SK-N-SH (cell line): ENCODE data around the gene TNFSF15. TPM values are rescaled to one million over a fixed set of nuclear protein-coding genes. Genes with fewer than 3 reads are reported as not detected.

Source experiments
- CTCF ChIA-PET: fragments of 300-600, 350-600 bp; formaldehyde crosslinking; extraction: SDS; loops from one replicate; lab custom pipeline; 2021; lab: Yijun Ruan, JAX
- POLR2A ChIA-PET: fragments of 350-600 bp; sonication (Branson Sonifier 250); formaldehyde crosslinking; extraction: SDS; loops from one replicate; lab custom pipeline; 2020; ENCODE audit warnings: antibody characterized with exemption, inconsistent platforms; lab: Yijun Ruan, JAX
- DNase-seq: peaks from one replicate; pipeline ENCODE4 v3.0.0; 2012
- H2AFZ ChIP-seq: fragments of 200-600 bp; sonication (generic); 2 replicates; pipeline ENCODE4 v1.8.1; 2016; ENCODE audit warnings: antibody characterized with exemption, mild to moderate bottlenecking, low read depth
- H3F3A ChIP-seq: fragments of 200-600 bp; sonication (generic); replicated peaks from 2 replicates; pipeline ENCODE3; 2016; ENCODE audit warnings: antibody characterized with exemption, mild to moderate bottlenecking; ENCODE audit not compliant: insufficient read depth
- H3K27ac ChIP-seq, 2 experiments: fragments of 200-500 bp in 1 of 2; fragments of 200-600 bp in 1 of 2; sonication (Bioruptor generic) in 1 of 2; sonication (generic), shearing (Covaris generic) in 1 of 2; 2 replicates each; pipeline versions ENCODE4 v1.5.1 to v1.6.1; 2014 to 2016; ENCODE audit warnings: low read depth in 2 of 2, inconsistent platforms in 1 of 2, low read length in 1 of 2, mild to moderate bottlenecking in 1 of 2, mixed read lengths in 1 of 2
- H3K27me3 ChIP-seq: fragments of 200-600 bp; sonication (generic), shearing (Covaris generic); 2 replicates; pipeline ENCODE4 v1.6.1; 2016; ENCODE audit warnings: mixed run types; ENCODE audit not compliant: insufficient read depth
- H3K36me3 ChIP-seq, 2 experiments: fragments of 200-500 bp in 1 of 2; fragments of 200-600 bp in 1 of 2; sonication (Bioruptor generic) in 1 of 2; sonication (generic) in 1 of 2; replicated peaks in 1 of 2; 2 replicates each; pipeline versions ENCODE3 to v1.5.1; 2014 to 2016; ENCODE audit warnings: low read length in 1 of 2, mild to moderate bottlenecking in 1 of 2; ENCODE audit not compliant: insufficient read depth in 2 of 2, control insufficient read depth in 1 of 2
- H3K4me1 ChIP-seq, 2 experiments: fragments of 200-500 bp in 1 of 2; fragments of 200-600 bp in 1 of 2; sonication (Bioruptor generic) in 1 of 2; sonication (generic), shearing (Covaris generic) in 1 of 2; 2 replicates each; pipeline versions ENCODE4 v1.5.1 to v1.6.1; 2014 to 2016; ENCODE audit warnings: low read depth in 1 of 2, low read length in 1 of 2, mixed run types in 1 of 2; ENCODE audit not compliant: insufficient read depth in 2 of 2, control insufficient read depth in 1 of 2
- H3K4me2 ChIP-seq: fragments of 200-600 bp; sonication (generic), shearing (Covaris generic); 2 replicates; pipeline ENCODE4 v1.6.1; 2017; ENCODE audit warnings: mixed run types
- H3K4me3 ChIP-seq, 2 experiments: fragments of 200-500 bp in 1 of 2; fragments of 200-600 bp in 1 of 2; sonication (Bioruptor generic) in 1 of 2; sonication (generic), shearing (Covaris generic) in 1 of 2; 2 replicates each; pipeline versions ENCODE4 v1.5.1 to v1.8.1; 2014 to 2016; ENCODE audit warnings: low read depth in 2 of 2, inconsistent platforms in 1 of 2, low read length in 1 of 2, mild to moderate bottlenecking in 1 of 2, mixed read lengths in 1 of 2, moderate library complexity in 1 of 2
- H3K79me2 ChIP-seq: fragments of 200-600 bp; sonication (generic); 2 replicates; pipeline ENCODE4 v1.8.1; 2017; ENCODE audit warnings: mild to moderate bottlenecking; ENCODE audit not compliant: insufficient read depth
- H3K9ac ChIP-seq: fragments of 200-600 bp; sonication (generic); 2 replicates; pipeline ENCODE4 v1.6.1; 2017; ENCODE audit warnings: mixed run types
- H3K9me2 ChIP-seq: fragments of 200-600 bp; sonication (generic); 2 replicates; pipeline ENCODE4 v1.6.1; 2017; ENCODE audit warnings: mixed run types
- H3K9me3 ChIP-seq: fragments of 200-600 bp; sonication (generic); 2 replicates; pipeline ENCODE4 v1.6.1; 2017; ENCODE audit warnings: mixed run types, mild to moderate bottlenecking, moderate library complexity
- H4K20me1 ChIP-seq: fragments of 200-600 bp; sonication (generic); 2 replicates; pipeline ENCODE4 v1.6.1; 2017; ENCODE audit warnings: mild to moderate bottlenecking, mixed run types; ENCODE audit not compliant: insufficient read depth
- ELF1 ChIP-seq: IDR thresholded peaks from 2 replicates; pipeline ENCODE4 v1.4.0; 2012
- EP300 ChIP-seq, 2 experiments: IDR thresholded peaks; 2 replicates each; pipeline versions ENCODE4 v1.4.0 to v1.6.1; 2012; ENCODE audit warnings: borderline replicate concordance in 1 of 2, low read depth in 1 of 2, low read length in 1 of 2
- EZH2phosphoT487 ChIP-seq: fragments of 200-600 bp; sonication (generic); IDR thresholded peaks from 2 replicates; pipeline ENCODE4 v1.6.1; 2017; ENCODE audit warnings: low read depth, mixed run types, mild to moderate bottlenecking, antibody characterized with exemption, moderate library complexity, borderline replicate concordance
- FOSL2 ChIP-seq: IDR thresholded peaks from 2 replicates; pipeline ENCODE4 v1.4.0; 2012; ENCODE audit warnings: low read depth, mild to moderate bottlenecking, moderate library complexity, borderline replicate concordance
- GATA2 ChIP-seq: sonication (generic); formaldehyde crosslinking; IDR thresholded peaks from 2 replicates; pipeline ENCODE4 v1.5.0; 2020; ENCODE audit warnings: mild to moderate bottlenecking, missing genetic modification reagents
- MEF2A ChIP-seq: IDR thresholded peaks from 2 replicates; pipeline ENCODE4 v1.4.0; 2012; ENCODE audit warnings: low read depth, borderline replicate concordance
- NFIC ChIP-seq: IDR thresholded peaks from 2 replicates; pipeline ENCODE4 v1.4.0; 2012; ENCODE audit warnings: borderline replicate concordance
- NRF1 ChIP-seq: IDR thresholded peaks from 2 replicates; pipeline ENCODE4 v1.6.1; 2012; ENCODE audit warnings: low read depth, mild to moderate bottlenecking, low read length
- POLR2AphosphoS5 ChIP-seq: IDR thresholded peaks from 2 replicates; pipeline ENCODE4 v1.6.1; 2012; ENCODE audit warnings: low read depth, low read length
- RFX5 ChIP-seq: IDR thresholded peaks from 2 replicates; pipeline ENCODE4 v1.6.1; 2012; ENCODE audit warnings: mild to moderate bottlenecking, improper control_type of control experiment, low read length
- RXRA ChIP-seq: IDR thresholded peaks from 2 replicates; pipeline ENCODE4 v1.4.0; 2012; ENCODE audit warnings: low read depth, mild to moderate bottlenecking, borderline replicate concordance
- SIN3A ChIP-seq: IDR thresholded peaks from 2 replicates; pipeline ENCODE4 v1.6.1; 2012; ENCODE audit warnings: low read depth, mild to moderate bottlenecking, low read length, moderate library complexity, borderline replicate concordance
- SMC3 ChIP-seq: IDR thresholded peaks from 2 replicates; pipeline ENCODE4 v1.6.1; 2012; ENCODE audit warnings: low read depth, low read length, improper control_type of control experiment
- TCF12 ChIP-seq: IDR thresholded peaks from 2 replicates; pipeline ENCODE4 v1.4.0; 2012
- YY1 ChIP-seq: IDR thresholded peaks from 2 replicates; pipeline ENCODE4 v1.4.0; 2012; ENCODE audit warnings: low read depth, mild to moderate bottlenecking
- WGBS: methylation state at CpG from one replicate; pipeline ENCODE4 v1.1.6; 2017; ENCODE audit warnings: low lambda C conversion rate; 5-methylcytosine and 5-hydroxymethylcytosine counted together
- polyA plus RNA-seq, 3 experiments: library from polyadenylated mRNA; depleted of rRNA; stranded (reverse); fragments of >200 nt; gene quantifications; 2 replicates each; pipeline ENCODE4 v1.2.3, GENCODE V29; 2012
- TF ChIP-seq, protein P1 (sequence below): fragments of 150-350 bp; IDR thresholded peaks from 2 replicates; pipeline ENCODE4 v1.6.1; 2017; ENCODE audit warnings: antibody characterized with exemption, low read length, low read depth, borderline replicate concordance
- TF ChIP-seq, protein P2 (sequence below): fragments of 200-600 bp; sonication (generic); IDR thresholded peaks from 2 replicates; pipeline ENCODE4 v1.6.1; 2017; ENCODE audit warnings: antibody characterized with exemption, mild to moderate bottlenecking, moderate library complexity
- TF ChIP-seq, protein P3 (sequence below): IDR thresholded peaks from 2 replicates; pipeline ENCODE4 v1.4.0; 2012; ENCODE audit warnings: low read depth, borderline replicate concordance
- TF ChIP-seq, protein P4 (sequence below): fragments of 150-350 bp; IDR thresholded peaks from 2 replicates; pipeline ENCODE4 v1.6.1; 2016; ENCODE audit warnings: mild to moderate bottlenecking, low read depth, low read length

Gene TNFSF15
- polyA plus RNA-seq, 1 of the 3 experiments (the other 2 are of a cell fraction) = 0.64 TPM

DNA sequence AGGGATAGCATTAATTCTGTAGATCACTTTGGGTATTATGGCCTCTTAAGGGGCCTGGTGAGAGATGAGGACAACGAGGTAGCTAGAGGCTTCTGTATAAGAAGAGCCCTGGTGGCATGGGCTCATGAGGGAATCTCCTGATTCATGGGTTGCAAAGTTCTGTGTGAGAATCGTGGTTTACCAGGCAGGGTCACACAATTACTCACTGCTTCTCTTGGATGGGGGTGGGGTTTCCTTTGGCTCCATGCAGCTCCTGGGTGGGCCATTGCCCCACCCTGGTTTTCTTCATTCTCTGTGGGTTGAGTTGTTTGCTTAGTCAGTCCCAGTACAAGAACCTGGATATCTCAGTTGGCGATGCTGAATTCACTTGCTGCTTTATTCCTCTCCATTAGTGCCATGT, 30.9 kb upstream of the TNFSF15 start:
- no peaks in the 10 kb centered on the region for H3K9me3 ChIP-seq
- ChIA-PET CTCF (no interaction called here), POLR2A (no interaction called here)
- no peaks in the 10 kb centered on the region for H4K20me1 ChIP-seq
- no peak for DNase-seq
- H3K9ac ChIP-seq = no peak overlapping the region
- H3K4me1 ChIP-seq = no peaks in the 10 kb centered on the region
- H2AFZ ChIP-seq = no peak overlapping the region
- H3K79me2 ChIP-seq = no peaks in the 10 kb centered on the region
- H3K36me3 ChIP-seq = no peaks in the 10 kb centered on the region
- no peaks in the 10 kb centered on the region for H3K27me3 ChIP-seq
- H3K4me2 ChIP-seq = no peak overlapping the region
- H3K9me2 ChIP-seq = no peaks in the 10 kb centered on the region
- H3K4me3 ChIP-seq = no peak overlapping the region
- H3F3A ChIP-seq = no peaks in the 10 kb centered on the region
- no peak overlapping the region for H3K27ac ChIP-seq
- TF ChIP-seq EP300 (IDR thresholded peaks at IDR 0.05; ENCODE audit: borderline replicate concordance in 1 of 2, low read depth in 1 of 2, low read length in 1 of 2) (no peak), FOSL2 (no peak), GATA2 (CRISPR knock-in tag) (no peak), SMC3 (no peak), RFX5 (no peak), ELF1 (no peak), NRF1 (no peak), MEF2A (no peak), EZH2phosphoT487 (no peak), POLR2AphosphoS5 (no peak), TCF12 (no peak), YY1 (no peak), NFIC (no peak), SIN3A (no peak), RXRA (no peak)
- TF ChIP-seq, protein P1, sequence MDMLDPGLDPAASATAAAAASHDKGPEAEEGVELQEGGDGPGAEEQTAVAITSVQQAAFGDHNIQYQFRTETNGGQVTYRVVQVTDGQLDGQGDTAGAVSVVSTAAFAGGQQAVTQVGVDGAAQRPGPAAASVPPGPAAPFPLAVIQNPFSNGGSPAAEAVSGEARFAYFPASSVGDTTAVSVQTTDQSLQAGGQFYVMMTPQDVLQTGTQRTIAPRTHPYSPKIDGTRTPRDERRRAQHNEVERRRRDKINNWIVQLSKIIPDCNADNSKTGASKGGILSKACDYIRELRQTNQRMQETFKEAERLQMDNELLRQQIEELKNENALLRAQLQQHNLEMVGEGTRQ = no peak
- TF ChIP-seq, protein P2, sequence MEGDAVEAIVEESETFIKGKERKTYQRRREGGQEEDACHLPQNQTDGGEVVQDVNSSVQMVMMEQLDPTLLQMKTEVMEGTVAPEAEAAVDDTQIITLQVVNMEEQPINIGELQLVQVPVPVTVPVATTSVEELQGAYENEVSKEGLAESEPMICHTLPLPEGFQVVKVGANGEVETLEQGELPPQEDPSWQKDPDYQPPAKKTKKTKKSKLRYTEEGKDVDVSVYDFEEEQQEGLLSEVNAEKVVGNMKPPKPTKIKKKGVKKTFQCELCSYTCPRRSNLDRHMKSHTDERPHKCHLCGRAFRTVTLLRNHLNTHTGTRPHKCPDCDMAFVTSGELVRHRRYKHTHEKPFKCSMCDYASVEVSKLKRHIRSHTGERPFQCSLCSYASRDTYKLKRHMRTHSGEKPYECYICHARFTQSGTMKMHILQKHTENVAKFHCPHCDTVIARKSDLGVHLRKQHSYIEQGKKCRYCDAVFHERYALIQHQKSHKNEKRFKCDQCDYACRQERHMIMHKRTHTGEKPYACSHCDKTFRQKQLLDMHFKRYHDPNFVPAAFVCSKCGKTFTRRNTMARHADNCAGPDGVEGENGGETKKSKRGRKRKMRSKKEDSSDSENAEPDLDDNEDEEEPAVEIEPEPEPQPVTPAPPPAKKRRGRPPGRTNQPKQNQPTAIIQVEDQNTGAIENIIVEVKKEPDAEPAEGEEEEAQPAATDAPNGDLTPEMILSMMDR = no peak
- TF ChIP-seq, protein P3, sequence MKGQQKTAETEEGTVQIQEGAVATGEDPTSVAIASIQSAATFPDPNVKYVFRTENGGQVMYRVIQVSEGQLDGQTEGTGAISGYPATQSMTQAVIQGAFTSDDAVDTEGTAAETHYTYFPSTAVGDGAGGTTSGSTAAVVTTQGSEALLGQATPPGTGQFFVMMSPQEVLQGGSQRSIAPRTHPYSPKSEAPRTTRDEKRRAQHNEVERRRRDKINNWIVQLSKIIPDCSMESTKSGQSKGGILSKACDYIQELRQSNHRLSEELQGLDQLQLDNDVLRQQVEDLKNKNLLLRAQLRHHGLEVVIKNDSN = no peak
- TF ChIP-seq, protein P4, sequence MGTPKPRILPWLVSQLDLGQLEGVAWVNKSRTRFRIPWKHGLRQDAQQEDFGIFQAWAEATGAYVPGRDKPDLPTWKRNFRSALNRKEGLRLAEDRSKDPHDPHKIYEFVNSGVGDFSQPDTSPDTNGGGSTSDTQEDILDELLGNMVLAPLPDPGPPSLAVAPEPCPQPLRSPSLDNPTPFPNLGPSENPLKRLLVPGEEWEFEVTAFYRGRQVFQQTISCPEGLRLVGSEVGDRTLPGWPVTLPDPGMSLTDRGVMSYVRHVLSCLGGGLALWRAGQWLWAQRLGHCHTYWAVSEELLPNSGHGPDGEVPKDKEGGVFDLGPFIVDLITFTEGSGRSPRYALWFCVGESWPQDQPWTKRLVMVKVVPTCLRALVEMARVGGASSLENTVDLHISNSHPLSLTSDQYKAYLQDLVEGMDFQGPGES = no peak
- WGBS = 40% methylated on average over 3 of the region's 3 CpGs
